HG02885 (cell line): ENCODE measurements around the gene ELP6.
"Not testable (repeated sequence)": the region's sequence is repeated elsewhere in the genome, so short reads cannot be mapped to it uniquely, and the experiment has no call there.

Experiments used
- ATAC-seq: cut with Tn5 transposase; IDR thresholded peaks from one replicate; pipeline ENCODE4 v1.9.1; 2021; ENCODE audit warnings: mild to moderate bottlenecking; ENCODE audit not compliant: unreplicated experiment, poor library complexity

The ELP6 gene

DNA sequence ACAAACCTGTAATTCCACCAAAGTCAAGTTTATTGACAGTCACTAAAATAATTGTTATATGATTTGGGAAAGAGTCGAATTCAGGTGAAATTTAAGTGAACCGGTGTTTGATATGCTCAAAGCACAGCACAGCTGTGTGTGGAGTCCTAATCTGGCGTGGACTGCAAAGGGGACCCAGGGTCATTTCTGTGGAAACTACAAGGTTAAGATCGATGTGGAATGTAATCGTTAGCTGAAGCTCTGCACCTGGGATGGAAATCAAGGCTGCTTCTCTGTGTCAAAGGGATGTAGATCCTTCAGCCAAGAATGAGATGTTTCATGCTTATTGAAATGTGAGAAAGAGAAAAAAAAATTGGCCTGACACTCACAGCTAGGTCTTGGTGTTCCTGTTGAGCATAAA is 1.6 kb upstream of the ELP6 start:
- no peak for ATAC-seq

DNA sequence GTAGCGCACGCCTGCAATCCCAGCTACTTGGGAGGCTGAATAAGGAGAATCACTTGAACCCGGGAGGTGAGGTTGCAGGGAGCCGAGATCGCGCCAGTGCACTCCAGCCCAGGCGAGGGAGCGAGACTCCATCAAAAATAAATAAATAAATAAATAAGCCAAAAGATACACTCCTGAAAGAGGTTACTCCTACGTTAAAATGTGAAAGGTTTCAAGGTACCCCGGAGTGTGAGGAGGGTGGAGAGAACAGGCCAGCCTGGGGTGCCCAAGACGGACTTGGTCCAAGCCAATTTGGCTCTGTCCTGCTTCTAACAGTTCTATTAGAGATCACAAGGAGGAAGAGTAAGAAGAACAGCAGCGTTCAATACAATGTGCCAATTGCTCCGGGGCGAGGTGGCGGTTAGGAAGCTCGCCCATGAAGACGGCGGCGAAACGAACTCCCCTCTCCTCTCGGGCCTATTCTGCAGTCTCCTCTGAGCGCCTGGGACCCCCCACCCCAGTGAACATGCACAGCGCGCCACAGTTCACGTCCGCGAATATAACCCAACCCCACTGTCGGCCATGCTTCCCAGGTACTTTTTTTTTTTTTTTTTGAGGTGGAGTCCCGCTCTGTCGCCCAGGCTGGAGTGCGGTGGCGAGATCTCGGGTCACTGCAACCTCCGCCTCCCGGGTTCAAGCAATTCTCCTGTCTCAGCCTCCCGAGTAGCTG is 942 bp downstream of the ELP6 start:
- peak; percentile 6 for ATAC-seq

DNA sequence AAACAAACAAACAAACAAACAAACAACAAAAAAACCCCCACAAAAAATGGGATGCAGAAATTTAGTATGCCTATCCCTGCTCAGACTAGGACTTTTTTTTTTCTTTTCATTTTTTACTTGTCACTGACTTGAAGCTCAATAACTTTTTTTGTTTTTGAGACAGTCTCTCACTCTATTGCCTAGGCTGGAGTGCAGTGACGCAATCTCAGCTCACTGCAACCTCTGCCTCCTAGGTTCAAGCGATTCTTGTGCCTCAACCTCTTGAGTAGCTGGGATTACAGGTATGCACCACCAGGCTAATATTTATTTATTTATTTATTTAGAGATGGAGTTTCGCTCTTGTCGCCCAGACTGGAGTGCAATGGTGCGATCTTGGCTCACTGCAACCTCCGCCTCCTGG is 8.2 kb downstream of the ELP6 start:
- not testable (repeated sequence) for ATAC-seq

DNA sequence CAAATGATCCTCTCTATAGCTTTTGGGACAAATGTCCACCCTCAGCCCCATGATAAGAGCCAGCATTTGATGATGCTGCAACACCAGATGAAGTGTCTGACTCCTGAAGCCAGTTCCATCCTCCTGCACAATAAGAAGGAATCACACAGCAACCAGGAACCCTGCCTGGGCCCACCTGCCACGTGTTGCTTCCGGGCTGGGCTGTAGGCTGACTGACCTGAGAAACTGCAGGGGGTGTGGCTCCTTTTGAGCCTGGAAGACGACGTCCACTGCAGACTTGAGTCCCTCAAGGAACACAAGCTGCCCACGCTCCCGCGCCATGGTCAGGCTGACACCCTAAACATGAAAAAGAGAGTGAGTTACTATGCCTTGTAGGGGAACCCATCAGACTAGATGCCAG is 9.4 kb downstream of the ELP6 start:
- no peak for ATAC-seq

DNA sequence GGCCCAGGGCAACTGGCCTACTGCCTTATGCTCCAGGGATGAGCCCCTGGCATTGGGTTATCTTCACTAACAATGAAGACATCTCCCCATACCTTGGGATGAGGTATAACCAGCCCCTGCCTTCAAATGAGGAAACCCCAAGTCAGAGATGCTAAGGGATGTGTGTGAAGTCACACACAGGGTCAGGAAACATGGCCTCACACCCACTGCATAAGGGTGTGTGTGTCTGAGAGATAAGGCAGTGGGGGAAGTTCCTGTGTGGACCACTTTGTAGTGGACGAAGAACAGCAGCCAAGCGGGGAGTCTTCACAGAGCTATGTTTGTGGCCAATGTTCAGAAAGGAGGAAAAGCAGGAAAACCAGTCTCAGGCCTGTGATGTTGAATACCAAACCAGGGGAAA is 10.5 kb downstream of the ELP6 start:
- ATAC-seq, result no peak

DNA sequence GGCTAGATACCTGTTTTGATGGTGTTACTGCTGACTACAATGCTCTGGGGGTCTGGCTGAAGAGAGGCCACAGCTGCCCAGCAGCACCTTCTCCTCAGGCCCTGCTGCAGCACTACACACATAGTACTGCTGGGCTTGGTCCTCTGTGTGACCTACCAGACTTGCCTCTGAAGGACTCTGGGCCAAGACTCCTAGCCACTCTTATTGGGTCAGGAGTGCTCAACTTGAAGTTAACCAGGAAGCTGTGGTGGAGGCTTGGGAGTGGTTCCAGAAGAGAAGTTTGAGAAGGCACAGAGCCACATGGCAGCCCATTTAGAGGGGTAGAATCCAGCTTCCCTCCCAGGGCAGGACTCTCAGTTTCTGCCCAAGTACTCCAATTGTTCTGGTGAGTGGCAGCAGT is 16.6 kb downstream of the ELP6 start:
- ATAC-seq, result no peak

DNA sequence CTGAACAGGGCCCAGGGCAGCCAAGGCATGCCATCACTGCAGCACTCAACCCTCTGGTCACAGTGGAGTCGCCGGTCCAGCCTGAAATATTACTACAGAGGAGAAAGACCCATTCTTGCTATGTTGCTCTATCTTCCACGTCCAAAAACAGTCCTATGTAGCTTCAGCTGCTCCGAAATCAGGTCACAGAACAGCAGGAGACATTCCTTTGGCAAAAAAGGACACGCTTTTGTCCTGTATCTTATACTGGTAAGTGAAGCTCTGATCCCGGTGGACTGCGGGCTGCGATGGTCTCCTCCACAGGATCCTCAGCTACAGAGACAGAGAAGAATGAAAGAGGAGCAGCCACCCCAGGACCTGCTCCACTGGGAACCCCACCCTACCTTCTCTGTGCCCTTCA is 17.6 kb downstream of the ELP6 start:
- ATAC-seq, result no peak

DNA sequence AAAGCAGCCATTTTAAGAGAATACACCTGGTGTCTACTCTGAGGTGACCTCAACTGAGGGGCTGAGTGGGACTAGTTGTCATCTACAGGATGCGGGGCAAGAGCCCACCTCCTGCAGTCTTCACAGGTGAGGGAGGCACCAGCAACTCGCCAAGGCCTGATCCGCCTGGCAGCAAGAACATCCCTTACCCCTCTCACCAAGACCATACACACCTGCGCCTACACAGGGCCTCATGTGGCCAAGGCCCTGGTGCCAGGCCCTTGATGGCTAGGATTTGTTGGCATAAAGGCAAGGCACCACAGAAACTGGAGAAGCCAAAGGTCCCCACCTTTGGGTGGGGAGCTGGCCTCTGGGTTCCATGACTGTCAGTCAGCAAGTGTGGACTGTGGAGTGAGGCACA is 18.4 kb downstream of the ELP6 start:
- ATAC-seq, result no peak

DNA sequence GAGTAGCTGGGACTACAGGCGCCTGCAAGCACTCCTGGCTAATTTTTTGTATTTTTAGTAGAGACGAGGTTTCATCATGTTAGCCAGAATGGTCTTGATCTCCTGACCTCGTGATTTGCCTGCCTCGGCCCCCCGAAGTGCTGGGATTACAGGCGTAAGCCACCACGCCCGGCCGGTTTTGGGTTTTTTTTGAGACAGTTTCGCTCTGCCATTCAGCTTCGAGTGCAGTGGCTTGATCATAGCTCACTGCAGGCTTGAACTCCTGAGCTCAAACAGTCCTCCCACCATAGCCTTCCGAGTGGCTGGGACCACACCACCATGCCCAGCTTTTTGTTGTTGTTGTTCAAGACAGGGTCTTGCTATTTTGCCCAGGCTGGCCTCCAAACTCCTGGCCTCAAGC is 21.7 kb downstream of the ELP6 start:
- ATAC-seq, result no peak

DNA sequence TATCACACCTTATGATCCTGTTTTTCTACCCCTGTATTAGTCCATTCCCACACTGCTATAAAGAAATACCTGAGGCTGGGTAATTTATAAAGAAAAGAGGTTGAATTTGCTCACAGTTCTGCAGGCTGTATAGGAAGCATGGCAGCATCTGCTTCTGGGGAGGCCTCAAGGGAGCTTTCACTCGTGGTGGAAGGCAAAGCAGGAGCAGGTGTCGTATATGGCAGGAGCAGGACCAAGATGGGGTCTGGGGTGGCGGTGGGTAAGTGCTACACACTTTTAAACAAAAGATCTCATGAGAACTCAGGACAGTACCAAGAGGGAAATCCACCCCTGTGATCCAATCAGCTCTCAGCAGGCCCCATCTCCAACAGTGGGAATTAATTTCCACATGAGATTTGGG is 22.3 kb downstream of the ELP6 start:
- no peak for ATAC-seq

DNA sequence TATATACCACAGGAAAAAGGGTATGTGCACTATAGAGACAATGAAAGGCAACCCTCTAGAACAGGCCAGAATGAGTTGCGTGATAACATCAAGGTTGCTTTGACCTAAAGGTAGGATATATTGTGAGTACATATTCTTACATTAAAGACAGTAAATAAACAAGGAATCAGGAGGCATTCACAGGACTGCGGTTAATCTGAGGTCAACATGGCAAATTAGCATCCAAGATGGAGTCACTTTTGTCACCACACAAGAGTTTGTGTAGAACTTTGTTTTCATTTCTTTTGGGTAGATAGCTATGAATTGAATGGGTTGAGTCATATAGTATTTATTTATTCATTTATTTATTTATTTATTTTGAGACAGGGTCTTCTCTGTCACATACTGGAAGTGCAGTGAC is 26.2 kb downstream of the ELP6 start:
- ATAC-seq, result no peak

DNA sequence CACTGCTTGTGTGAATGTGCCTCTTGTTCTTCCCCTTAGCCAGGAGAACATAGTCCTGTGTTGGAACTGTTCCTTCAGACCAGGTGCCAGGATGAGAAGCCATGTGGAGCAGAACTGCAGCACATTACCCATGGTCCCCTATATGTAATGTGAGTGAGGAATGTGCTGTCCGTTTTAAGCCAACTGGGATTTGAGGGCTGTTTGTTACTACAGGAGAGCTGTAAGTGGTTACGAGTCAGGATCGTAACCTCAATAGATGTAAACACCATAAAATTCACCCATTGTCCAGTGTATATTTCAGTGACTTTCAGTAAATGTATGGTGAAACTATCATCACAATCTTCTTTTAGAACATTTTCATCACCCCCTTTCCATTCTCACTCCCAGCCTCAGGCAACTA is 27.7 kb downstream of the ELP6 start:
- ATAC-seq, result no peak

DNA sequence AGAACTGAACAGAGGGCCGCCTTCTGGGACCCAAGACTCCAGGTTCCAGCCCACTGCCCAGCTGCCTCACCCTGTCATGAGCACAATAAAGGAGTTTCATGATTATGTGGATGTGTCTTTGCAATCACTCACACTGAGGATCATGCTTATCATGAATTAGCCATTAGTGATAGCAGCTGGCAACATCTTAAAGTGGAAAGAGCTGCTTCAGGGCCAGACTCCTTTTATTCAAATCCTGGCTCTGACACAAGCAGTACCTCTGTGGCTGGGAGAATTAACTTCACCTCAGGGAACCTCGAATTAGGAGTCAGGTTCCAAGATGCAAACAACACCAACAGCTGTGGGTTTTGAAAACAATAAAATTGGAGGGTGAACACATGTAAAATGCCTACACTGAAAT is 31.1 kb downstream of the ELP6 start:
- ATAC-seq, result no peak

DNA sequence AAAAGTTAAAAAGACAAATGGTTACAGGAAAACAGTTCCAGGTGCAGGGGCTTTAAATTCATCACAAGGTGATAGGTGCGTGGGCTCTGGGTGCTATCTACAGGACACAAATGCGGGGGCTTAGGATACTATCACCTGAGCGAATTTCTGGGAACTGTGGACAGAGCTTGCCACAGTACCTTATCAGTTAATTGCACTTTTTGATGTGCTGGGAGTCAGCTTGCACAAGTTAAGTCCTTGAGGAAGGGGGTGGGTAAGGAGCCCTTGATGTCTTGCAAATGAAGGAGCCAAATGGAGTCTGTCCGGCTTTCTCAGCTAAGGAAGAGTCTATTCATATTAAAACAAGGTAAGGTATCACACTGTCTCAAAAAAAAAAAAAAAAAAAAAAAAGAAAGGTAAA is 31.7 kb downstream of the ELP6 start:
- ATAC-seq, result not testable (repeated sequence)

DNA sequence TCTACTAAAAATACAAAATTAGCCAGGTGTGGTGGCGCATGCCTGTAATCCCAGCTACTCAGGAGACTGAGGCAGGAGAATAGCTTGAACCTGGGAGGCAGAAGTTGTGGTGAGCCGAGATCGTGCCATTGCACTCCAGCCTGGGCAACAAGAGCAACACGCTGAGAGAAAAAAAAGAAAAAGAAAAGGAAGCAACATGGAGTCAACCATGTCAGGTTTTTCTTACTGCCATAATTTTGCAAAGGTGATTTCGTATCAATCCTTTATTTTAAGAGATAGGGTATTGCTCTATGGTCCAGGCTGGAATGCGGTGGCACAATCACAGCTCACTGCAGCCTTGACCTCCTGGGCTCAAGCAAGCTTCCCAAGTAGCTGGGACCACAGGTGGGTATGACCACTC is 33.2 kb downstream of the ELP6 start:
- ATAC-seq, result not testable (repeated sequence)

DNA sequence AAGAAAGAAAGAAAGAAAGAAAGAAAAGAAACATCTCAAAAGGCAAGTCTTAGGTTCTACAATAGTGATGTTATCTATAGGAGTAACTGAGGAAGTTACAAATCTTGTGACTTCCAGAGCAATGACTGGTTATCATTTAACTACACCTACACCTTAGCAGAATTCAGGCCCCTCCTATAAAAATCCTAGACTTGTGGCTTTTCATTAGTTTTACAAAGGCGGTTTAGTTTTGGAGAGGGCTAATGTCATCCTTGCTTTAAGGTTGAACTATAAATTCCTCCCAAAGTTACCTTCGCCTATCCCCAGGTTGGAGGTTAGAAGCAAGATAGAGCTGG is 33.7 kb downstream of the ELP6 start:
- ATAC-seq, result no peak

DNA sequence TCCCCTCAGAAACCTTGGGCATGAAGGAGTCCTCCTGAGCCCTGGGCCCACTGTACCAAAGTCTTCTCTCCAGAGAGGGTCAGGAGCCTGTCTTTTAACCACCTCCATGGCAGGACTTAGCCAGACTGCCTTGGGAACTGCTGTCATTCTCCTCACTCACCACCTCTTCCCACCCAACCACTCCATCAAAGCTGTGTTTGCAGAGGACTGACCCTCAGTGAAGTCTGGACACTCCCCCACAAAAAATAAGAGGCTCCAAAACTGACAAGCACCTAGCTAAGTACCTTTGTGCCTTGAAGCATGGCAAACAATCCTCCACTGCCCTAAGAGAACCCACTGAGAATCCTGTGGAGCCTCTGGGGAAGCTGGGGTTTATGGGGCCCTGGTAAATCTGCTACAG is 35.5 kb downstream of the ELP6 start:
- no peak for ATAC-seq

DNA sequence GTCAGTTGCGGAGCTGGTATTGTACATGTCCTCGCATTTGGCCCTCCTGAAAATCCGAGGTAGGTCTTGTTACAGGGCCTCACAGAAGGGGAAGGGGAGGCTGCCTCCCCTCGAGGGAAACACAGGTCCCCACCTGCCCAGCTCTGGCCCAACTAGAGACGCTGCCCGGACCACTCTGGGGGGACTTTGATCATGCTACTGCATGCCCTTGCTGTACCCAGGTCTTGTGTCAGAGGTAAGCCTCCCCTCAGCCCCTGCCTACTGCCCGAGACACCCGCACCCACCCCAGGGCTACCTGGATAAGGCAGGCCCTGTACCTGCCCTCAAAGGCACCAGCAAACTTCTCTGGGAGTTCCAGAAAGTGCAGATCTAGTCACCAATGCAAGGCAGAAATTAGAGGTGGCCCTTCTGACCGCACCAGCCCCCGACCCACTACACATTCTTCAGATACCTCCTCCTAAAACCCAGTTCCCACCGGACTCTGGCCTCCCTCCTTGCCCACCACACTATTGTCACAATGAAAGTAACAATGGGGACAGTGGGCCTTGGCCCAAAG is 36.8 kb downstream of the ELP6 start:
- ATAC-seq, result no peak

DNA sequence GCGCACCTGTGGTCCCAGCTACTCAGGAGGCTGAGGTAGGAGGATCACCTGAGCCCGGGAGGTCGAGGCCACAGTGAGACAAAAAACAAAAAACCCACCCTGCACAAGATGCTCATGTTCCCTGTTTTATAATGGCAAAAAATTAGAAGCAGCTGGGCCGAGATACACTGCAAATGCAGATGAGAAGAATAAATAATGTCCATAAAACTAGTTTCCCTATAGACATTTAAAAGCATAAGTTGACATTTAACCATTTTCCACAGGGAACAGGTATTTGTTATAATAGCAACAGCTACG is 37.2 kb downstream of the ELP6 start:
- no peak for ATAC-seq

DNA sequence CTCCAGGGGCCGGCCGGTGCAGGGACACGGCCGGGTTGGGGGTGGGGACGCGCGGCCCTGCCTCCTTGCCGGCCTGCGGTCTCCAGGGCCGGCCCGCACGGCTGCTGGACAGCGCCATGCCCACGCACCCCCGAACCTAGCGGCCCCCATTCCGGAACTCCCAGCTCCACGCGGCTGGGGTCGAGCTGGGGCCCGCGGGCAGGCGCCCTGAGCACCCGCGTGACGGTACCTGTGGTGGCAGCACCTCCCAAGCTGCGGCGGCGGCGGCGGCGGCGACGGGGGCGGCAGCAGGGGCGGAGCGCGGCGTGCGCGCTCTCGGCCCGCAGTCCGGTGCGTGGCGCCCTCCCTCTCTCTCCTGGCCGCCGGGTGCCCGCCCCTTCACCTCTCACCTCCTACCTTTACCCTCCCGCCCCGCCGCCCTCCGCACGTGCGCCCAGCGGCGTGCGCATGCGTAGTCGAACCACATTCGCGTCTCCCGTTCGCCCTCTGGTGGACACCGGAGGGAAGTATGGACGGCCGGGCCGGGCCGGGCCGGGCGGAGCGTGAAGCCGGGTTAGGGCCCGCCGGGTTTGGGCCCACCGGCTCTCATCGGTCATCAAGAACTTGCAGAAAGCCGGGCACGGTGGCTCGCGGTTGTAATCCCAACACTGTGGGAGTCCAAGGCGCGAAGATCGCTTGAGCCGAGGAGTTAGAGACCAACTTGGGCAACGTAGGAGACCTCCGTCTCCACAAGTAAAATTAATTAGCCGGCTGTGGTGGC is 37.8 kb downstream of the ELP6 start, which contains the start of gene SCAP:
Gene SCAP (minus strand): TSS at position 372 of the 760 bp plus-strand sequence. CDS start 32,948 bp downstream, outside the sequence.
- peak; percentile 92 for ATAC-seq

DNA sequence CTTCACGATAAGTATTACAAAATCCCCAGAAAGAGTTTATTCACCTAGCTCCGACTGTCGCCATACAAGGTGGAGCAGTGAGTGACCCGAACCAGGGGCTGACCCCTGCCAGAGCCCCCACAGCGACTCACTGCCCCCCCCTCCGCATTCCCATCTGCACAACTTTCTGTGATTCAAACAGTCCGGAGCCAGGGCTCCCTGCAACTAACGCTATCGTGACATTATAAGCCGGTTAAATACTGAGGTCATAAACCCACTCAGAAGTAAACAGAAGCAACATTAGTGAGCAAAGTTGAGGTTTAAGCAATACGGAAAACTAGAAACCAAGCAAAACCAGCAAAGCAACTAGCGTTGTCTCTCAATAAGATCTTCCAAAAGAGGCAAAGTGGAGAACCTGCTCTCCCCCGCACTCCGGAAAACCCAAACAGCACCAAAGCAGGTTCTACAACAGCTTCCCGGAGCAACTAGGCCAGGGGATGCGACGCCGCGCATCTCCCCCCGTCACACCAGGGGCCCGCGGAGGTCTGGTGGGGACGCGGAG is 38.4 kb downstream of the ELP6 start:
- ATAC-seq, result no peak

DNA sequence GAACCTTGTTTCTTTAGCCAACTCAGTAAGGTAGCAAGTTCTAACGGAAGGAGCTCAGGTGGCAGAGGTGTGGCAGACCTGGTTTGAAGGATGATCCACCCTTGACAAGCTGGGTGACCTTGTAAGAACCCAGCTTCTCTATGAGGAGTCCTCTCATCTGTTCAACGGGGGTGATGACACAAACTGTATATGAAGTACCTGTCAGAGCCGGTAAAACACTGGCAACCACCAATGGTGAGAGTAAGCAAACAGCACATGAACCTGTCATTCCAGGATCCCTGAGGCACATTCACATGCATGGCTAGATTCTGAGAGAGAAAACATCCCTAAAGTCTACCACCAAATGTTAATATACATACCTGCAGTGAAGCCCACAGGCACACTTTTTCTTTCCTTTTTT is 40.1 kb downstream of the ELP6 start:
- ATAC-seq, result no peak
